Measurements from ENCODE around the gene TPRN.

Gene TPRN

GRCh38 chr9:137164370-137165249 is 35.9 kb downstream of the TPRN start:
- Histone ChIP-seq H3K27me3 (ENCODE audit: low read depth, low read length) (peaks cover 42% of the 10 kb centered on the region), H3K27ac (ENCODE audit: low read length) (no peak overlapping the region), H3K4me3 (ENCODE audit: low read depth in 1 of 2, low read length in 2 of 2) (no peak overlapping the region), H3K4me1 (ENCODE audit: control insufficient read depth in 1 of 2, insufficient read depth in 2 of 2, low read length in 2 of 2) (peaks cover 0 to 52% of the 10 kb centered on the region in 2 donors), H3K36me3 (ENCODE audit: control insufficient read depth in 1 of 2, insufficient read depth in 2 of 2, low read length in 2 of 2) (no peaks in the 10 kb centered on the region), H3K9me3 (ENCODE audit: control insufficient read depth in 1 of 2, low read length in 2 of 2) (no peaks in the 10 kb centered on the region)

DNA sequence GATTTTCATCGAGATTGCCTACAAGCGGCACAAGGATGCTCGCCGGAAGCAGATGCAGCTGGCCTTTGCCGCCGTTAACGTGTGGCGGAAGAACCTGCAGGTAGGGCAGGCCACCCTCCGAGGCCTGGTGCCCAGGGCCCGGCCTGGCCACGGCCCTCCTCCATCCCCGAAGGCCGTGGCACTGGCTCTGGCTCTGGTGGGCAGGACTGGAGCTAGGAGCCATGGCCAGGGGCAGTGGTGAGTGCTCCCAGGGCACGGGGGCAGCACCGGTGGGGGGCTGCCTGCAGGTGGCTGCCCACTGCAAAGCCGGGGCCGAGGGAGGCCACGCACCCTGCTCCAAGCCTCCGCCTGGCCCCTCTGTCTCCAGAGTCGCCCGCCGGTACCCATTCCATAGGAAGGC is 36.7 kb downstream of the TPRN start:
- H3K27me3 ChIP-seq (ENCODE audit: low read depth, low read length) = peaks cover 43% of the 10 kb centered on the region
- no peaks in the 10 kb centered on the region for H3K9me3 ChIP-seq (ENCODE audit: control insufficient read depth in 1 of 2, low read length in 2 of 2)
- peaks cover 0 to 44% of the 10 kb centered on the region in 2 donors for H3K4me1 ChIP-seq (ENCODE audit: control insufficient read depth in 1 of 2, insufficient read depth in 2 of 2, low read length in 2 of 2)
- H3K36me3 ChIP-seq (ENCODE audit: control insufficient read depth in 1 of 2, insufficient read depth in 2 of 2, low read length in 2 of 2) = no peaks in the 10 kb centered on the region
- H3K27ac ChIP-seq (ENCODE audit: low read length) = no peak overlapping the region
- H3K4me3 ChIP-seq (ENCODE audit: low read depth in 1 of 2, low read length in 2 of 2) = no peak overlapping the region

GRCh38 chr9:137163365-137163715 is 37.2 kb downstream of the TPRN start:
- Histone ChIP-seq H3K4me1 (ENCODE audit: control insufficient read depth in 1 of 2, insufficient read depth in 2 of 2, low read length in 2 of 2) (peaks cover 0 to 40% of the 10 kb centered on the region in 2 donors), H3K9me3 (ENCODE audit: control insufficient read depth in 1 of 2, low read length in 2 of 2) (no peaks in the 10 kb centered on the region), H3K36me3 (ENCODE audit: control insufficient read depth in 1 of 2, insufficient read depth in 2 of 2, low read length in 2 of 2) (no peaks in the 10 kb centered on the region), H3K4me3 (ENCODE audit: low read depth in 1 of 2, low read length in 2 of 2) (peak overlapping the region in 1 of 2 donors; percentile 35), H3K27me3 (ENCODE audit: low read depth, low read length) (peaks cover 46% of the 10 kb centered on the region), H3K27ac (ENCODE audit: low read length) (no peak overlapping the region)

DNA sequence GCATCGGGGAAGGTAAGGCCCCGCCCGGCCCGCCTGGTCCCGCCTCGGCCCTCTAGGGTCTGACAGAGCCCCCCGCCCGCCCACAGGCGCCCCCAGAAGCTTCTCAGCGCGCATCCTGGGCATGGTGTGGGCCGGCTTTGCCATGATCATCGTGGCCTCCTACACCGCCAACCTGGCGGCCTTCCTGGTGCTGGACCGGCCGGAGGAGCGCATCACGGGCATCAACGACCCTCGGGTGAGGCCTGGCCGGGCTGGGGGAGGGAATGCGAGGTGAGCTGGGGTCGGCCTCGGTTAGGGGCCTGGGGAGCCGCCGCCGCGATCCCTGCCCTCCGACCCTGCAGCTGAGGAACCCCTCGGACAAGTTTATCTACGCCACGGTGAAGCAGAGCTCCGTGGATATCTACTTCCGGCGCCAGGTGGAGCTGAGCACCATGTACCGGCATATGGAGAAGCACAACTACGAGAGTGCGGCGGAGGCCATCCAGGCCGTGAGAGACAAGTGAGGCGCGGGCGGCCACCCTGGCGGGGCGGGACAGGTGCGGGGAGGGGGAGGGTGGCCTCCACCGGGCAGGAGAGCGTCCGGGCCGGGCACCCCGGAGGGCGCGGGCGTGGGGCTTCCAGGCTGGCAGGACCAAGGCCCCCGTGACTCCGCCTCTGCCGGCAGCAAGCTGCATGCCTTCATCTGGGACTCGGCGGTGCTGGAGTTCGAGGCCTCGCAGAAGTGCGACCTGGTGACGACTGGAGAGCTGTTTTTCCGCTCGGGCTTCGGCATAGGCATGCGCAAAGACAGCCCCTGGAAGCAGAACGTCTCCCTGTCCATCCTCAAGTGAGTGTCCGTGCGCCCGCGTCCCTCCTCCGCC is 37.8 kb downstream of the TPRN start:
- Histone ChIP-seq H3K4me1 (ENCODE audit: control insufficient read depth in 1 of 2, insufficient read depth in 2 of 2, low read length in 2 of 2) (peaks cover 0 to 34% of the 10 kb centered on the region in 2 donors), H3K4me3 (ENCODE audit: low read depth in 1 of 2, low read length in 2 of 2) (peak overlapping the region in 1 of 2 donors; percentile 35), H3K27me3 (ENCODE audit: low read depth, low read length) (peaks cover 52% of the 10 kb centered on the region), H3K9me3 (ENCODE audit: control insufficient read depth in 1 of 2, low read length in 2 of 2) (no peaks in the 10 kb centered on the region), H3K27ac (ENCODE audit: low read length) (no peak overlapping the region), H3K36me3 (ENCODE audit: control insufficient read depth in 1 of 2, insufficient read depth in 2 of 2, low read length in 2 of 2) (no peaks in the 10 kb centered on the region)

DNA sequence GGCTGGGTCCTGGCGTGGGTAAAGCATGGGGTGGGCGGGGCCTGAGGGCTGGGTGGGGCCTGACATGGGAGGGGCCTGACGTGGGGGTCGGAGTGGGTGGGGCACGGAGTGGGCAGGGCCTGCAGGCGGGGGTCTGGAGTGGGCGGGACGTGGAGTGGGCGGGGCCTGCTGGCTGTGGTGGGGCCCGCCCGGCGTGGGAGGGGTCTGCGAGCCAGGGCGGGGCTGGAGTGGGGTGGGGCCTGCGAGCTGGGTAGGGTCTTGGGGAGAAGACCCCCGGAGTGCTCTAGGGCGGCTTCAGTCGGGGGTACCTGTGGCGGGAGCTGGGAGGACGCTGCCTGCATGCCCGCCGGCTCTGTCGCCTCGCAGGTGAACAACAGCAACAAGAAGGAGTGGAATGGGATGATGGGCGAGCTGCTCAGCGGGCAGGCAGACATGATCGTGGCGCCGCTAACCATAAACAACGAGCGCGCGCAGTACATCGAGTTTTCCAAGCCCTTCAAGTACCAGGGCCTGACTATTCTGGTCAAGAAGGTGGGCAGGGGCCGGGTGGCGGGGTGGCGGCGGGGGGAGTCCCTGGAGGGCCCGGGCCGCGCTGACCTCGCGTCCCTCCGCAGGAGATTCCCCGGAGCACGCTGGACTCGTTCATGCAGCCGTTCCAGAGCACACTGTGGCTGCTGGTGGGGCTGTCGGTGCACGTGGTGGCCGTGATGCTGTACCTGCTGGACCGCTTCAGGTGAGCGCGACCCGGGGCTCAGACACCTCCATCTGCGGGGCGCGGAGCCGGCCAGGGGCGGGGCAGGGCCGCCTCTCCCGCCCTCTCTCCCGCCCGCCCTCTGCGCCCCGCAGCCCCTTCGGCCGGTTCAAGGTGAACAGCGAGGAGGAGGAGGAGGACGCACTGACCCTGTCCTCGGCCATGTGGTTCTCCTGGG is 38.7 kb downstream of the TPRN start:
- H3K27ac ChIP-seq (ENCODE audit: low read length) = no peak overlapping the region
- no peaks in the 10 kb centered on the region for H3K9me3 ChIP-seq (ENCODE audit: control insufficient read depth in 1 of 2, low read length in 2 of 2)
- peaks cover 57% of the 10 kb centered on the region for H3K27me3 ChIP-seq (ENCODE audit: low read depth, low read length)
- no peak overlapping the region for H3K4me3 ChIP-seq (ENCODE audit: low read depth in 1 of 2, low read length in 2 of 2)
- peaks cover 0 to 30% of the 10 kb centered on the region in 2 donors for H3K4me1 ChIP-seq (ENCODE audit: control insufficient read depth in 1 of 2, insufficient read depth in 2 of 2, low read length in 2 of 2)
- no peaks in the 10 kb centered on the region for H3K36me3 ChIP-seq (ENCODE audit: control insufficient read depth in 1 of 2, insufficient read depth in 2 of 2, low read length in 2 of 2)

- Histone ChIP-seq H3K4me1 (ENCODE audit: control insufficient read depth in 1 of 2, insufficient read depth in 2 of 2, low read length in 2 of 2) (peaks cover 0 to 38% of the 10 kb centered on the region in 2 donors), H3K27me3 (ENCODE audit: low read depth, low read length) (peaks cover 56% of the 10 kb centered on the region), H3K36me3 (ENCODE audit: control insufficient read depth in 1 of 2, insufficient read depth in 2 of 2, low read length in 2 of 2) (no peaks in the 10 kb centered on the region), H3K9me3 (ENCODE audit: control insufficient read depth in 1 of 2, low read length in 2 of 2) (no peaks in the 10 kb centered on the region), H3K4me3 (ENCODE audit: low read depth in 1 of 2, low read length in 2 of 2) (no peak overlapping the region), H3K27ac (ENCODE audit: low read length) (no peak overlapping the region)
Observed at GRCh38 chr9:137160716-137161557, 39.6 kb downstream of the TPRN start.

DNA sequence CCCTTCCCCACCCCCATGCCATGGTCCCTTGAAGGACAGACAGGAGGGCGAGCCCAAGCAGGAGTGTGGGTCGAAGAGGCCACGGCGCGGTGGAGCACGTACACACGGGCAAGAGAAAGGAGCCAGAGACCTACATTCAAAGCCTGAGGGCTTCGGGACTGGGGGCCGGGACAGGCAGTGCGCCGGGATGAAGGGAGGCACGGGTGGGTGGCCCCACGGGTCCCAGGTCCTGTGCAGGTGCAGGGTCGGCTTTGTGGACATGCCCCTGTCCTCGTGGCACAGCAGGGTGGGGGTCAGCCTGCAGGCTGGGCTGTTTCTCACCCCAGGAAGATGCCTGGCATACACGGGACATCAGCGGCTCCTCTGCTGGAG is 40.5 kb downstream of the TPRN start:
- H3K36me3 ChIP-seq (ENCODE audit: control insufficient read depth in 1 of 2, insufficient read depth in 2 of 2, low read length in 2 of 2) = no peaks in the 10 kb centered on the region
- H3K27me3 ChIP-seq (ENCODE audit: low read depth, low read length) = peaks cover 56% of the 10 kb centered on the region

DNA sequence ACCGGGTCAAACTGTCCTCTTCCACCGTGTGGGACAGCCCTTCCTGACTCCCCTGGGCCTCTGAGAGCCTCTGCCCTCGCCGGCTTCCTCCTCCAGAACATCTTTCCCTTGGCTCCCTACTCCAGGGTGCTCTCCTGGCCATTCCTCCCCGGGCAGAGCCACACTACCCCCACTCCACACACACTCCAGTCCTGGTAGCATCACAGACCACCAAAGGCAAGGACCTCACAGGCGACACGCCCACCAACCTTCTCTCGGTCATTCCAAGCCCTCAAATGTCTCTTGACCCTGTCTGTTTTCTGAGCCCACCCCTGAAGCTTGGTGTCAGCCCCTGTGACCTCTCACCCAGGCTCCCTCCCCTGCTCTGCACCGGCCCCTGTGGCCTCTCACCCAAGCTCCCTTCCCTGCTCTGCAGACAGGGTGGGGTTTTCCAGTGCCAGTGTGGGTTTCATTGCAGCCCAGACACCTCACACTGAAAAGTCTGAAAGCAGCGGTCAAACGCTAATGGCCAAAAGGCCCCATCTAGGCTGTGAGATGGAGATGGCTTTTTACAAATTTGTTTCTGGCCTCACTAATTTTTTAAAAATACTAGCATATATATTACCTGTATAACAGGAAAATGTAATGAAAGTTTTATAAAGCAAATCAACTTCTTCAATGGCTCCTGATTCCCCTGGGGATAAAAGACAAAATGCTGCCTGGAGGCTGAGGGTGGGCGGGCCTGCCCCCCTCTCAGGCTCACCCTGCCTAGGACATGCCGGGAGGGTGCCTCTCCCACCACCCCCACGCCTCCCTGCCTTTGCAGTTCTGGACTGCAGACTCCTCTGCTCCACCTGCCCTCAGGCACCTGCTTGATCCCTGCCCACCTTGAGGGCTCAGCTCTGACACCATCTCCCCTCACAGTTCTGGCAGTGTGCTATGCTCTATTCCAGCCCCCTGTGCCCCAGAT is 41.2 kb downstream of the TPRN start:
- Histone ChIP-seq H3K9me3 (ENCODE audit: control insufficient read depth in 1 of 2, low read length in 2 of 2) (no peaks in the 10 kb centered on the region), H3K36me3 (ENCODE audit: control insufficient read depth in 1 of 2, insufficient read depth in 2 of 2, low read length in 2 of 2) (no peaks in the 10 kb centered on the region), H3K4me1 (ENCODE audit: control insufficient read depth in 1 of 2, insufficient read depth in 2 of 2, low read length in 2 of 2) (peaks cover 0 to 38% of the 10 kb centered on the region in 2 donors), H3K27ac (ENCODE audit: low read length) (no peak overlapping the region), H3K27me3 (ENCODE audit: low read depth, low read length) (peaks cover 55% of the 10 kb centered on the region), H3K4me3 (ENCODE audit: low read depth in 1 of 2, low read length in 2 of 2) (no peak overlapping the region)

More for the DNA sequence above, 40.5 kb downstream of the TPRN start:
- Histone ChIP-seq H3K4me3 (ENCODE audit: low read depth in 1 of 2, low read length in 2 of 2) (no peak overlapping the region), H3K9me3 (ENCODE audit: control insufficient read depth in 1 of 2, low read length in 2 of 2) (no peaks in the 10 kb centered on the region), H3K4me1 (ENCODE audit: control insufficient read depth in 1 of 2, insufficient read depth in 2 of 2, low read length in 2 of 2) (peaks cover 0 to 38% of the 10 kb centered on the region in 2 donors), H3K27ac (ENCODE audit: low read length) (no peak overlapping the region)

DNA sequence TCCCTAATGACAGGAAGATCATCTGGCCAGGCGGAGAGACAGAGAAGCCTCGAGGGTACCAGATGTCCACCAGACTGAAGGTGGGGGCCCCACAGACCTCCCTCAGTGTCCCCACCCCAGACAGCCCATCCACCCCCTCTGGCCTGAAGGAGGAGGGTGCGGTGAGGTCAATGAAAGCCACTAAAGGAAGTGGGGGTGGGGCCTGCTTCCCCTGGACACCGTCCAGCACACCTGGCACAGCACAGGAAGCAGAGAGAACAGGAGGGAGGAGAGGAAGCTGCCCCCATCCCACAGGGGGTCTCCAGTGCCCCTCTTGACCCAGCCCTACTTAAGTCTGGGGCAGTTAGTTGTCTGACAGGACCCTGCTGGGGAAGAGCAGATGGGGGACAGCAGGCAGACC is 41.9 kb downstream of the TPRN start:
- peaks cover 0 to 36% of the 10 kb centered on the region in 2 donors for H3K4me1 ChIP-seq (ENCODE audit: control insufficient read depth in 1 of 2, insufficient read depth in 2 of 2, low read length in 2 of 2)
- H3K36me3 ChIP-seq (ENCODE audit: control insufficient read depth in 1 of 2, insufficient read depth in 2 of 2, low read length in 2 of 2) = no peaks in the 10 kb centered on the region
- no peaks in the 10 kb centered on the region for H3K9me3 ChIP-seq (ENCODE audit: control insufficient read depth in 1 of 2, low read length in 2 of 2)
- no peak overlapping the region for H3K27ac ChIP-seq (ENCODE audit: low read length)
- H3K4me3 ChIP-seq (ENCODE audit: low read depth in 1 of 2, low read length in 2 of 2) = no peak overlapping the region
- peaks cover 49% of the 10 kb centered on the region for H3K27me3 ChIP-seq (ENCODE audit: low read depth, low read length)

All from muscle layer of duodenum (tissue), 2 donors.